Effector CD8-positive, alpha-beta T cell (primary cell): Measurements from ENCODE around the gene ELF1.
"Not testable (repeated sequence)": the region's sequence is repeated elsewhere in the genome, so short reads cannot be mapped to it uniquely, and the experiment has no call there.

Experiments used
- DNase-seq: peaks from one replicate; lab custom pipeline; 2025; lab: John Stamatoyannopoulos, UW

Gene ELF1

GRCh38 chr13:41042419-41042818 is 23.3 kb upstream of the ELF1 start:
- DNase-seq = not testable (repeated sequence)

- DNase-seq = no peak
Observed at GRCh38 chr13:41040584-41041334, 21.6 kb upstream of the ELF1 start.

- DNase-seq = no peak
Observed at GRCh38 chr13:41039746-41040145, 20.6 kb upstream of the ELF1 start.

GRCh38 chr13:41036557-41036956 is 17.4 kb upstream of the ELF1 start:
- not testable (repeated sequence) for DNase-seq

- DNase-seq = no peak
Observed at GRCh38 chr13:41034881-41035280, 15.8 kb upstream of the ELF1 start.

- no peak for DNase-seq
Observed at GRCh38 chr13:41034382-41034781, 15.3 kb upstream of the ELF1 start.

GRCh38 chr13:41032691-41033376 is 13.7 kb upstream of the ELF1 start:
- no peak for DNase-seq

GRCh38 chr13:41029629-41030028 is 10.5 kb upstream of the ELF1 start:
- DNase-seq = no peak

GRCh38 chr13:41028051-41028450 is 8.9 kb upstream of the ELF1 start:
- no peak for DNase-seq

- no peak for DNase-seq
Observed at GRCh38 chr13:41026788-41027187, 7.7 kb upstream of the ELF1 start.

- DNase-seq = no peak
Observed at GRCh38 chr13:41025518-41025917, 6.4 kb upstream of the ELF1 start.

GRCh38 chr13:41019578-41020347 is 647 bp upstream of the ELF1 start:
- no peak for DNase-seq

- DNase-seq = no peak
Observed at GRCh38 chr13:41018602-41018948, 541 bp downstream of the ELF1 start.

- DNase-seq = no peak
Observed at GRCh38 chr13:41017817-41018601, 1.1 kb downstream of the ELF1 start.

- DNase-seq = no peak
Observed at GRCh38 chr13:41017159-41017558, 2.0 kb downstream of the ELF1 start.

GRCh38 chr13:41015920-41016319 is 3.2 kb downstream of the ELF1 start:
- DNase-seq = no peak

- DNase-seq = no peak
Observed at GRCh38 chr13:41013835-41014234, 5.3 kb downstream of the ELF1 start.

- DNase-seq = no peak
Observed at GRCh38 chr13:41012536-41012935, 6.6 kb downstream of the ELF1 start.

- no peak for DNase-seq
Observed at GRCh38 chr13:41011382-41011956, 7.6 kb downstream of the ELF1 start.

GRCh38 chr13:41008349-41008980 is 10.7 kb downstream of the ELF1 start:
- DNase-seq = no peak

- DNase-seq = no peak
Observed at GRCh38 chr13:41007744-41008128, 11.4 kb downstream of the ELF1 start.
